ENCODE data around the gene STAT5A.
"Not testable (repeated sequence)": the region's sequence is repeated elsewhere in the genome, so short reads cannot be mapped to it uniquely, and the experiment has no call there.

The STAT5A gene

DNA sequence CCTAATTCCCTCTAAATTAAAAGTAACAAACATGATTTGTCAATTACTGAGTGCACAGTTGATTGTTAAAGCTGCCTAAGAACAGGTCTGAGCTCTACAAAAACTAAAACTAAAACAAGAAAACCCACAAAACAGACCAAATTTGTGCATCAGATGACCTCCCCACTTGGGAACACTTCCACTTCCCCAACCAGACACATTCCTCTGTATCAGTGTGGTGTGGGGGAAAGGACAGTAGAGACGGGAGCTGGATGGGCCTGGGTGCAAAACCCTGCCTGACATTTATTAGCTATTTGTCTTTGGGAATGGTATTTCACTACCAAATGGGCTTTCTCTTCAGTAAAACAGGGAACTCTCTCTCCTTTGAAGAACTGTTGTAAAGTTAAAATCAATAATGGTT is 70.1 kb downstream of the STAT5A start:
- TF ChIP-seq, protein P1, sequence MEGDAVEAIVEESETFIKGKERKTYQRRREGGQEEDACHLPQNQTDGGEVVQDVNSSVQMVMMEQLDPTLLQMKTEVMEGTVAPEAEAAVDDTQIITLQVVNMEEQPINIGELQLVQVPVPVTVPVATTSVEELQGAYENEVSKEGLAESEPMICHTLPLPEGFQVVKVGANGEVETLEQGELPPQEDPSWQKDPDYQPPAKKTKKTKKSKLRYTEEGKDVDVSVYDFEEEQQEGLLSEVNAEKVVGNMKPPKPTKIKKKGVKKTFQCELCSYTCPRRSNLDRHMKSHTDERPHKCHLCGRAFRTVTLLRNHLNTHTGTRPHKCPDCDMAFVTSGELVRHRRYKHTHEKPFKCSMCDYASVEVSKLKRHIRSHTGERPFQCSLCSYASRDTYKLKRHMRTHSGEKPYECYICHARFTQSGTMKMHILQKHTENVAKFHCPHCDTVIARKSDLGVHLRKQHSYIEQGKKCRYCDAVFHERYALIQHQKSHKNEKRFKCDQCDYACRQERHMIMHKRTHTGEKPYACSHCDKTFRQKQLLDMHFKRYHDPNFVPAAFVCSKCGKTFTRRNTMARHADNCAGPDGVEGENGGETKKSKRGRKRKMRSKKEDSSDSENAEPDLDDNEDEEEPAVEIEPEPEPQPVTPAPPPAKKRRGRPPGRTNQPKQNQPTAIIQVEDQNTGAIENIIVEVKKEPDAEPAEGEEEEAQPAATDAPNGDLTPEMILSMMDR (IDR thresholded peaks at IDR 0.05; ENCODE audit: low read depth, low read length), result no peak
- no peak for DNase-seq (ENCODE audit: low read depth in 2 of 2)
- H3K4me3 ChIP-seq (replicated peaks in 1 of 2; ENCODE audit: low read depth in 2 of 2, low read length in 2 of 2), result no peak overlapping the region

DNA sequence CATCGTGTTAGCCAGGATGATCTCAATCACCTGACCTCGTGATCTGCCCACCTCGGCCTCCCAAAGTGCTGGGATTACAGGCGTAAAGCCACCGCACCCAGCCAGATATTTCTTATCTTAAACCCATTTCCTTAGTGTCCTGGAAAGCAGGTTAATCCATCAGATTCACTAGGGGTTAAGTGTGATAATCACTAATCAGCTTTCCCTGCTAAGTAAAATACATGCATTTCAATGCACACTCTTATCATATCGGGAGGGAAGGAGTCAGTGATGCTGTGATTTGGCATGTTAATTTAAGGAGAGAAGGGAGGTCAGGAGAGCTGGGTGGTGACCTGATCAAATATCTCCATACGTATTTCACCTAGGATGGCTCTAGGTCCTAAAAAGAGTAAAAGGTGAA is 70.8 kb downstream of the STAT5A start:
- DNase-seq (ENCODE audit: low read depth in 2 of 2), result no peak
- H3K4me3 ChIP-seq (replicated peaks in 1 of 2; ENCODE audit: low read depth in 2 of 2, low read length in 2 of 2), result no peak overlapping the region
- TF ChIP-seq, protein P1 (IDR thresholded peaks at IDR 0.05; ENCODE audit: low read depth, low read length), result no peak

DNA sequence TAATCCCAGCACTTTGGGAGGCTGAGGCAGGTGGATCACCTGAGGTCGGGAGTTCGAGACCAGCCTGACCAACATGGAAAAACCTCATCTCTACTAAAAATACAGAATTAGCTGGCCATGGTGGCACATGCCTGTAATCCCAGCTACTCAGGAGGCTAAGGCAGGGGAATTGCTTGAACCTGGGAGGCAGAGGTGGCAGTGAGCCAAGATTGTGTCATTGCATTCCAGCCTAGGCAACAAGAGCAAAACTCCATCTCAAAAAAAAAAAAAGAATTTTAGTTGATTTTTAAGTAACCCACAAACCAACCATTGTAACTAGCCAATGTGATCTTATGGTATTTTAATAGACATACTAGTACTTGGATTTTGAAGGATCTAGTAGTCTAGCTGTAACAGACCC is 72.1 kb downstream of the STAT5A start:
- peak; percentile 34 to 68 for DNase-seq (ENCODE audit: low read depth in 2 of 2)
- not testable (repeated sequence) for H3K4me3 ChIP-seq (replicated peaks in 1 of 2; ENCODE audit: low read depth in 2 of 2, low read length in 2 of 2)
